Keratinocyte (primary cell): ENCODE measurements around the gene PTPRD. TPM values are rescaled to one million over a fixed set of nuclear protein-coding genes. Genes with fewer than 3 reads are reported as not detected.

ENCODE experiments used
- DNase-seq: peaks from one replicate; pipeline ENCODE4 v3.0.0-alpha.2; 2011; ENCODE audit warnings: low read depth, missing footprints, low spot score
- FAIRE-seq: peaks from 2 replicates; lab custom pipeline; 2011; peaks lifted over from hg19 to GRCh38; lab: Jason Lieb, UNC
- H2AFZ ChIP-seq: 2 replicates; pipeline ENCODE4 v1.6.0; 2012; ENCODE audit warnings: low read length, control low read depth, inconsistent platforms; ENCODE audit not compliant: control insufficient read depth
- H3K27ac ChIP-seq: 2 replicates; pipeline ENCODE4 v1.5.1; 2011; ENCODE audit warnings: low read length; ENCODE audit not compliant: control insufficient read depth, insufficient read depth
- H3K27me3 ChIP-seq: 3 replicates; pipeline ENCODE4 v1.6.0; 2011; ENCODE audit warnings: low read length; ENCODE audit not compliant: control insufficient read depth, insufficient read depth; ENCODE audit errors: extremely low read depth
- H3K36me3 ChIP-seq, 2 experiments: 2 replicates in 1 of 2; 3 replicates in 1 of 2; pipeline ENCODE4 v1.5.1; 2011; ENCODE audit warnings: low read length in 2 of 2, mild to moderate bottlenecking in 1 of 2; ENCODE audit not compliant: control insufficient read depth in 2 of 2, insufficient read depth in 2 of 2; ENCODE audit errors: extremely low read depth in 1 of 2
- H3K4me1 ChIP-seq: 3 replicates; pipeline ENCODE4 v1.5.1; 2011; ENCODE audit warnings: low read length; ENCODE audit not compliant: control insufficient read depth, insufficient read depth; ENCODE audit errors: extremely low read depth
- H3K4me2 ChIP-seq: 3 replicates; pipeline ENCODE4 v1.6.0; 2011; ENCODE audit warnings: low read depth, low read length; ENCODE audit not compliant: control insufficient read depth, insufficient read depth; ENCODE audit errors: extremely low read depth
- H3K4me3 ChIP-seq, 3 experiments: fragments of 200-600 bp in 1 of 3; sonication (generic) in 1 of 3; 2 replicates in 2 of 3; 3 replicates in 1 of 3; pipeline ENCODE4 v1.5.1; 2011 to 2016; ENCODE audit warnings: low read length in 3 of 3, mild to moderate bottlenecking in 3 of 3, control low read depth in 2 of 3, inconsistent platforms in 1 of 3, low read depth in 1 of 3, mixed read lengths in 1 of 3, mixed run types in 1 of 3, moderate library complexity in 1 of 3; ENCODE audit not compliant: control insufficient read depth in 2 of 3, insufficient read depth in 2 of 3; ENCODE audit errors: extremely low read depth in 1 of 3
- H3K79me2 ChIP-seq: 2 replicates; pipeline ENCODE4 v1.6.0; 2012; ENCODE audit warnings: low read length; ENCODE audit not compliant: control insufficient read depth, insufficient read depth
- H3K9ac ChIP-seq: 3 replicates; pipeline ENCODE4 v1.6.0; 2011; ENCODE audit warnings: low read length; ENCODE audit not compliant: control insufficient read depth, insufficient read depth; ENCODE audit errors: extremely low read depth
- H3K9me1 ChIP-seq: 3 replicates; pipeline ENCODE4 v1.6.0; 2011; ENCODE audit warnings: low read length; ENCODE audit not compliant: control insufficient read depth, insufficient read depth; ENCODE audit errors: extremely low read depth
- H3K9me3 ChIP-seq: 2 replicates; pipeline ENCODE4 v1.5.1; 2012; ENCODE audit warnings: low read depth, low read length; ENCODE audit not compliant: control insufficient read depth
- H4K20me1 ChIP-seq: 3 replicates; pipeline ENCODE4 v1.6.0; 2011; ENCODE audit warnings: low read length; ENCODE audit not compliant: control insufficient read depth, insufficient read depth; ENCODE audit errors: extremely low read depth
- CTCF ChIP-seq, 3 experiments: IDR thresholded peaks in 1 of 3; conservative IDR thresholded peaks in 1 of 3; optimal IDR thresholded peaks in 1 of 3; 2 replicates in 2 of 3; 3 replicates in 1 of 3; pipeline versions ENCODE3 to v1.5.1; 2011; ENCODE audit warnings: low read length in 3 of 3, mild to moderate bottlenecking in 3 of 3, moderate library complexity in 2 of 3, control low read depth in 1 of 3, inconsistent platforms in 1 of 3; ENCODE audit not compliant: insufficient read depth in 2 of 3; ENCODE audit errors: extremely low read depth in 1 of 3
- EZH2 ChIP-seq: IDR thresholded peaks from one replicate; pipeline ENCODE4 v1.6.1; 2012; ENCODE audit warnings: inconsistent platforms, mild to moderate bottlenecking, low read length, moderate library complexity
- dilution Hi-C: fragments of 300-500 bp; cut with MboI; formaldehyde crosslinking; loops from one replicate; pipeline ENCODE4 v1.7.0; 2020; ENCODE audit warnings: low sequenced_read_pairs; ENCODE audit not compliant: extremely low pct_ligation_motif_present
- polyA plus RNA-seq, 5 experiments: library from polyadenylated mRNA; depleted of rRNA in 3 of 5; stranded (reverse) in 3 of 5; stranded (forward) in 1 of 5; unstranded in 1 of 5; fragments of >200 nt; gene quantifications; 1 replicate in 1 of 5; 2 replicates in 3 of 5; 3 replicates in 1 of 5; pipeline versions ENCODE4 v1.2.1 to v1.2.3, GENCODE V29; 2011 to 2012; ENCODE audit warnings: missing spikeins in 2 of 5, low read depth in 1 of 5, low replicate concordance in 1 of 5

PTPRD gene
- polyA plus RNA-seq, 1 donor (not counting 4 experiments of a cell fraction or from before 2014, with no cell fraction given), result 0.10 TPM

GRCh38 chr9:8531826-8532415 is 2080.9 kb downstream of the PTPRD start:
- FAIRE-seq (no peak), DNase-seq (no peak)
- dilution Hi-C loops, result no loop called here
- Histone ChIP-seq H3K4me2 (no peak overlapping the region), H3K9me3 (no peaks in the 10 kb centered on the region), H3K27me3 (no peaks in the 10 kb centered on the region), H3K27ac (no peak overlapping the region), H3K36me3 (no peaks in the 10 kb centered on the region), H3K9ac (no peak overlapping the region), H3K4me1 (no peaks in the 10 kb centered on the region), H2AFZ (no peak overlapping the region), H3K9me1 (no peaks in the 10 kb centered on the region), H3K79me2 (no peaks in the 10 kb centered on the region), H3K4me3 (no peak overlapping the region), H4K20me1 (no peaks in the 10 kb centered on the region)
- TF ChIP-seq EZH2, result no peak
- TF ChIP-seq CTCF (optimal IDR thresholded peaks at IDR 0.05 in 1 of 3, IDR thresholded peaks at IDR 0.05 in 1 of 3, conservative IDR thresholded peaks at IDR 0.05 in 1 of 3; ENCODE audit: extremely low read depth in 1 of 3, insufficient read depth in 2 of 3, low read length in 3 of 3), result no peak

GRCh38 chr9:8521112-8521511 is 2091.7 kb downstream of the PTPRD start:
- Histone ChIP-seq H3K4me1 (no peaks in the 10 kb centered on the region), H3K36me3 (no peaks in the 10 kb centered on the region), H3K27me3 (no peaks in the 10 kb centered on the region), H3K9ac (no peak overlapping the region), H3K9me1 (no peaks in the 10 kb centered on the region), H3K27ac (no peak overlapping the region), H4K20me1 (no peaks in the 10 kb centered on the region), H2AFZ (no peak overlapping the region), H3K79me2 (no peaks in the 10 kb centered on the region), H3K4me2 (no peak overlapping the region), H3K9me3 (no peaks in the 10 kb centered on the region), H3K4me3 (no peak overlapping the region)
- TF ChIP-seq CTCF (optimal IDR thresholded peaks at IDR 0.05 in 1 of 3, IDR thresholded peaks at IDR 0.05 in 1 of 3, conservative IDR thresholded peaks at IDR 0.05 in 1 of 3; ENCODE audit: extremely low read depth in 1 of 3, insufficient read depth in 2 of 3, low read length in 3 of 3) (no peak), EZH2 (no peak)
- dilution Hi-C loops, result no loop called here
- no peak for DNase-seq
- FAIRE-seq, result no peak
